ENCODE measurements around the gene KCNMA1. TPM values are rescaled to one million over a fixed set of nuclear protein-coding genes. Genes with fewer than 3 reads are reported as not detected.

Gene KCNMA1
- total RNA-seq, 1 experiment from 2014 or later = 20.7 TPM

DNA sequence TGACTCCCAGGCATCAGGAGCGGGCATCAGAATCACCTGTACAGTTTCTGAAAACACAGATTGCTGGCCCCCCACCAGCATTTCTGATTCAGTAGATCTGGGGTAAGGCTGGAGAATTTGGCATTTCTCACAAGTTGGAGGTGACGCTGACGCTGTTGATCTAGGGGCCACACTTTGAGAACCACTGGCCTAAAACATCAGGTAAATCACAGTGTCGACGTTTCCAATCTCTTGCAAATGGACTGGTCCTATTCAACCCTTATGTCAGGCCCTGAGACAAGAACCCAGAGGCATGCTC, 564.0 kb downstream of the KCNMA1 start:
- no TSS peak for BruUV-seq (replicated peaks)
- Mint-ChIP-seq H3K27ac (ENCODE audit: unreplicated experiment) (no peak overlapping the region), H3K4me1 (ENCODE audit: low read depth, unreplicated experiment) (no peaks in the 10 kb centered on the region), H3K9me3 (ENCODE audit: unreplicated experiment) (no peaks in the 10 kb centered on the region), H3K27me3 (ENCODE audit: insufficient read depth, unreplicated experiment) (no peaks in the 10 kb centered on the region), H3K36me3 (ENCODE audit: insufficient read depth, unreplicated experiment) (no peaks in the 10 kb centered on the region), H3K4me3 (ENCODE audit: unreplicated experiment) (no peak overlapping the region)
- no peaks in the 10 kb centered on the region for H3K36me3 ChIP-seq (ENCODE audit: control insufficient read depth, insufficient read depth, low read length)
- POLR2A ChIA-PET = no interaction called here
- no peaks in the 10 kb centered on the region for H3K27me3 ChIP-seq (replicated peaks; ENCODE audit: control insufficient read depth, insufficient read depth, low read length)
- CTCF ChIA-PET = no interaction called here
- no peak for DNase-seq
- no peak overlapping the region for H3K4me3 ChIP-seq (ENCODE audit: low read depth, low read length)
- intact Hi-C loops (cut with micrococcal nuclease; ENCODE audit: unreplicated experiment) = no loop called here
- no peaks in the 10 kb centered on the region for H3K4me1 ChIP-seq
- H3K9me3 ChIP-seq = no peaks in the 10 kb centered on the region
- TF ChIP-seq, protein P1, sequence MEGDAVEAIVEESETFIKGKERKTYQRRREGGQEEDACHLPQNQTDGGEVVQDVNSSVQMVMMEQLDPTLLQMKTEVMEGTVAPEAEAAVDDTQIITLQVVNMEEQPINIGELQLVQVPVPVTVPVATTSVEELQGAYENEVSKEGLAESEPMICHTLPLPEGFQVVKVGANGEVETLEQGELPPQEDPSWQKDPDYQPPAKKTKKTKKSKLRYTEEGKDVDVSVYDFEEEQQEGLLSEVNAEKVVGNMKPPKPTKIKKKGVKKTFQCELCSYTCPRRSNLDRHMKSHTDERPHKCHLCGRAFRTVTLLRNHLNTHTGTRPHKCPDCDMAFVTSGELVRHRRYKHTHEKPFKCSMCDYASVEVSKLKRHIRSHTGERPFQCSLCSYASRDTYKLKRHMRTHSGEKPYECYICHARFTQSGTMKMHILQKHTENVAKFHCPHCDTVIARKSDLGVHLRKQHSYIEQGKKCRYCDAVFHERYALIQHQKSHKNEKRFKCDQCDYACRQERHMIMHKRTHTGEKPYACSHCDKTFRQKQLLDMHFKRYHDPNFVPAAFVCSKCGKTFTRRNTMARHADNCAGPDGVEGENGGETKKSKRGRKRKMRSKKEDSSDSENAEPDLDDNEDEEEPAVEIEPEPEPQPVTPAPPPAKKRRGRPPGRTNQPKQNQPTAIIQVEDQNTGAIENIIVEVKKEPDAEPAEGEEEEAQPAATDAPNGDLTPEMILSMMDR (IDR thresholded peaks at IDR 0.05; ENCODE audit: insufficient read depth in 1 of 2, low read depth in 1 of 2, low read length in 1 of 2, severe bottlenecking in 1 of 2, unreplicated experiment in 1 of 2) = no peak

DNA sequence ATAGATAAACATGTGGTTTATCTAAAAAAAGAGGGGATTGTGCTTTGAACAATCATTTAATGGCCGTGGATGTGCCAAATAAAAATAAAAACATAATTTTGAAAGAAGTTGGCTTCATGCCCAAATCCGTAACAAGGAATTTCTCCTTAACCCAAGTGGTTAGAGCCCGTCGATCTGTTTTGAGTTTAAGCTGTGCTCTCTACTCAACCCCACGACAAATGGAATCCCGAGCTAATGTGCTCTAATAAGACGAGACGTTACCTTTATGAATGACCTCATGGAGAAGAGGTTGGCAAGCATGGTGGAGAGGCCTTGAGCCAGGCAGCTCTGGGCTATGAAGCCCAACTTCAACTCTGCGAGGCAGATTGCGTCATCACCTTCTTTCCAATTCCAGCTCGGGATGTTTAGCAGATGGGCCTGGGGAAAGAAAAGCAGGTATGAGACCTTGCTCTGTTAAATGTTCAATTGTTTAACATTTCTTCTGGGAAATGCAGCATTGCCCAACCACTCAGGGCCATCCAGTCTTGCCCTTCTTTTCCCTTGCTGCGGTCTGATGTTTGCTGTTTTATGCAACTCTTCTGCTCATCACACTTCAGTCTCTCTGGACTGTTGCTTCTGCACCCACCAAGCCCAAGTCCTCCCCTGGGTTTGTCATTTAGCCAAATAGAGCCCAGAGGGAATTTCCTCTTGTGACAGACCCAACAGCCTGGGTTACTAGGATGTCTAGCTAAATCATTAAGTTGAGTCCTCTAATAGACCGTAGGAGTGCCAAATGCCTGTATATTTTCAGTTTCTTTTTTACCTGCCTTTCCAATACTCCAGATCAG, 564.6 kb downstream of the KCNMA1 start:
- no peaks in the 10 kb centered on the region for H3K36me3 Mint-ChIP-seq (ENCODE audit: insufficient read depth, unreplicated experiment)

DNA sequence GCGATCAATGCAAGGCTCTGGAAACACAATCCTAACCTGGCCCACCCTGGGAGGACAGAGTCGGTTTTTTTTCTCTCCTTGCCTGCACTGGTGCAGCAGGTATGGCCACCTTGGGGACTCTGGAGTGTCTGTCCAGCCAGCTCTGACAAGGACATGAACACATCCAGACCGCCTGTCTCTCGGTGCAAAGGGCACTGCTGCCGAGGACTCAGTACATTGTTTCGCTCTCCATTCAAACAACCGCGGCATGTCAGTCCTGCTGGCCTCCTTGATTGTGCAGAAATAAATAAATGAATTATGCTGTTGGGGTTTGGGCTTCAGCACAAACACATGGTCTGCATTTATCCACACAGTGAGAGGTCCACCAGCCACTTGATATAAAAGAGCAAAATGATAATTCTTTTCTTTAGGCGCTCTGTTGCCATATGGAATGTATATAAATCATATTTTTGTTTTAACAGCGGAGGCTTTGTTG, 565.2 kb downstream of the KCNMA1 start:
- no peaks in the 10 kb centered on the region for H3K27me3 Mint-ChIP-seq (ENCODE audit: insufficient read depth, unreplicated experiment)
- TF ChIP-seq, protein P1 (IDR thresholded peaks at IDR 0.05; ENCODE audit: insufficient read depth in 1 of 2, low read depth in 1 of 2, low read length in 1 of 2, severe bottlenecking in 1 of 2, unreplicated experiment in 1 of 2) = no peak
- H3K4me1 Mint-ChIP-seq (ENCODE audit: low read depth, unreplicated experiment) = no peaks in the 10 kb centered on the region
- intact Hi-C loops (cut with micrococcal nuclease; ENCODE audit: unreplicated experiment) = no loop called here
- H3K27ac Mint-ChIP-seq (ENCODE audit: unreplicated experiment) = no peak overlapping the region
- no peak overlapping the region for H3K4me3 ChIP-seq (ENCODE audit: low read depth, low read length)
- no peaks in the 10 kb centered on the region for H3K4me1 ChIP-seq
- no peaks in the 10 kb centered on the region for H3K36me3 ChIP-seq (ENCODE audit: control insufficient read depth, insufficient read depth, low read length)
- H3K36me3 Mint-ChIP-seq (ENCODE audit: insufficient read depth, unreplicated experiment) = no peaks in the 10 kb centered on the region
- POLR2A ChIA-PET = no interaction called here
- CTCF ChIA-PET = no interaction called here
- no peak for DNase-seq
- H3K4me3 Mint-ChIP-seq (ENCODE audit: unreplicated experiment) = no peak overlapping the region
- H3K9me3 Mint-ChIP-seq (ENCODE audit: unreplicated experiment) = no peaks in the 10 kb centered on the region
- BruUV-seq (replicated peaks) = no TSS peak
- H3K9me3 ChIP-seq = no peaks in the 10 kb centered on the region
- no peaks in the 10 kb centered on the region for H3K27me3 ChIP-seq (replicated peaks; ENCODE audit: control insufficient read depth, insufficient read depth, low read length)

More for the DNA sequence above, 564.6 kb downstream of the KCNMA1 start:
- TF ChIP-seq, protein P1 (IDR thresholded peaks at IDR 0.05; ENCODE audit: insufficient read depth in 1 of 2, low read depth in 1 of 2, low read length in 1 of 2, severe bottlenecking in 1 of 2, unreplicated experiment in 1 of 2) = no peak
- Histone ChIP-seq H3K27me3 (replicated peaks; ENCODE audit: control insufficient read depth, insufficient read depth, low read length) (no peaks in the 10 kb centered on the region), H3K36me3 (ENCODE audit: control insufficient read depth, insufficient read depth, low read length) (no peaks in the 10 kb centered on the region), H3K4me1 (no peaks in the 10 kb centered on the region), H3K4me3 (ENCODE audit: low read depth, low read length) (no peak overlapping the region), H3K9me3 (no peaks in the 10 kb centered on the region)
- Mint-ChIP-seq H3K9me3 (ENCODE audit: unreplicated experiment) (no peaks in the 10 kb centered on the region), H3K4me1 (ENCODE audit: low read depth, unreplicated experiment) (no peaks in the 10 kb centered on the region), H3K27ac (ENCODE audit: unreplicated experiment) (no peak overlapping the region), H3K27me3 (ENCODE audit: insufficient read depth, unreplicated experiment) (no peaks in the 10 kb centered on the region), H3K4me3 (ENCODE audit: unreplicated experiment) (no peak overlapping the region)
- CTCF ChIA-PET = no interaction called here
- DNase-seq = no peak
- BruUV-seq (replicated peaks) = no TSS peak
- POLR2A ChIA-PET = no interaction called here
- intact Hi-C loops (cut with micrococcal nuclease; ENCODE audit: unreplicated experiment) = no loop called here
